NCI-H1694 (cell line): ENCODE measurements around the gene CEP131.
A peak's percentile ranks its signal among the peaks of the same experiment; 100 is the strongest.
"Not testable (repeated sequence)": the region's sequence is repeated elsewhere in the genome, so short reads cannot be mapped to it uniquely, and the experiment has no call there.

Experiments used
- DNase-seq: peaks from one replicate; lab custom pipeline; 2025; lab: John Stamatoyannopoulos, UW

CEP131 gene

GRCh38 chr17:81238815-81239713 is 16.3 kb upstream of the CEP131 start, which contains the start of the genes NDUFAF8 and TEPSIN:
Gene NDUFAF8 (plus strand): TSS chr17:81239318. CDS start chr17:81239364, 46 bp downstream.
Gene TEPSIN (minus strand): TSS chr17:81239055. CDS start chr17:81239033, 22 bp downstream.
- DNase-seq: peak; percentile 99

DNA sequence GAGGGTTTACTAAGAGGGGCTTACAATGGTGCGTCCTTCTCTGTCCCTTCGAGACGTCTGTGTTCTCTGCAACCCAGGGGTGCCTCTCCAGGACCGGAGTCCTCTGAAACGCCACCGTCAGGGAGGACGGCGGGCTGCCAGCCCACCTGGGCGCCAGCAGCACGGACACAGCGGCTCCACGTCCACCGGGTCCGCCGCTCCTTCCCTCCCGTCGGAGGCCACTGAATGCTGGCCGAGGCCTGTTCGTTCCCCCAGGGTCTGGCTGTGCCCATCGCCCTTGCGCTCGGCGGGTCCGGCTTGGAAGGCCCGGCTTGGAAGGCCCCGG is 15.7 kb upstream of the CEP131 start:
- no peak for DNase-seq

DNA sequence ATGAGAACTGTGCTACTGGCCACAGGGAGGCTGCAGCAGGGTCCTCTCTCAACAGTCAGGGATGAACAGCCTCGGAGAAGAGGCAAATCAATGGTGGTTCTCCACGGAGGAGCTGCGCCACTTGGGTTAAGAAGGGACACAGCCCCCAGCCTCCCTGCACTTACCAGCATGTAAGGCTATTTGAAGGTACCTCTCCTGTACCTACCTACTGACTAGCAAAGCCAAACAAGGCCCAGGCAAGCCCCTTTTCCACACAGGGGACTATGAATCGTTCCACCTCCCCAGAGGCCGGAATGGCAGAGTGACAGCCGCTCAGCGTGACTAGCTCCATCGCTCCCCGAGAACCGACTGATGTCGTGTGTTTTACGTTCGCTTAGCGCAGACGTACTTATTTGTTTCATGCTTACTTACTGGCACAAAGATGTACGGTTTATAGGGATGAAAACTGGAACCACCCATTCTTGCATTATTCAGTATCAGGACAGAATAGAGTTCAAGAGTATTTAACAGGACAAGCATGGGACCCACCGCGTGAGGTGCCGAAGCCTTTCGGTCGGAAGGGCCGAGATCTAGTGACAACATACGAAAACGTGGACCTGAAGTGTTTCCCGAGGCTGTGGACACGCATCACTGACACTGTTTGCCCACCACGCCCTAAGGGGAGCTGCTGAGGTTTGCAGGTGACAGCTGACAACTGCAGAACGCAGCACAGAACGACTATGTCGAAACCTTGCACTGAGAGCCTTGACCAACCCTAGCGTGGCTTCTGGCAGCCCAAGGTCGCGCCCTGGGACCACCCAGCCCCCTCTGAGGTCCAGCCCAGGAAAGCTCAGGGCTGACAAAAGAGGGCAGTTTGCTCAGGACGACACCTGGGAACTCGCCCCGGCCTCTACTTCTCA is 15.1 kb upstream of the CEP131 start:
- no peak for DNase-seq

GRCh38 chr17:81236784-81237183 is 14.0 kb upstream of the CEP131 start:
- no peak for DNase-seq

DNA sequence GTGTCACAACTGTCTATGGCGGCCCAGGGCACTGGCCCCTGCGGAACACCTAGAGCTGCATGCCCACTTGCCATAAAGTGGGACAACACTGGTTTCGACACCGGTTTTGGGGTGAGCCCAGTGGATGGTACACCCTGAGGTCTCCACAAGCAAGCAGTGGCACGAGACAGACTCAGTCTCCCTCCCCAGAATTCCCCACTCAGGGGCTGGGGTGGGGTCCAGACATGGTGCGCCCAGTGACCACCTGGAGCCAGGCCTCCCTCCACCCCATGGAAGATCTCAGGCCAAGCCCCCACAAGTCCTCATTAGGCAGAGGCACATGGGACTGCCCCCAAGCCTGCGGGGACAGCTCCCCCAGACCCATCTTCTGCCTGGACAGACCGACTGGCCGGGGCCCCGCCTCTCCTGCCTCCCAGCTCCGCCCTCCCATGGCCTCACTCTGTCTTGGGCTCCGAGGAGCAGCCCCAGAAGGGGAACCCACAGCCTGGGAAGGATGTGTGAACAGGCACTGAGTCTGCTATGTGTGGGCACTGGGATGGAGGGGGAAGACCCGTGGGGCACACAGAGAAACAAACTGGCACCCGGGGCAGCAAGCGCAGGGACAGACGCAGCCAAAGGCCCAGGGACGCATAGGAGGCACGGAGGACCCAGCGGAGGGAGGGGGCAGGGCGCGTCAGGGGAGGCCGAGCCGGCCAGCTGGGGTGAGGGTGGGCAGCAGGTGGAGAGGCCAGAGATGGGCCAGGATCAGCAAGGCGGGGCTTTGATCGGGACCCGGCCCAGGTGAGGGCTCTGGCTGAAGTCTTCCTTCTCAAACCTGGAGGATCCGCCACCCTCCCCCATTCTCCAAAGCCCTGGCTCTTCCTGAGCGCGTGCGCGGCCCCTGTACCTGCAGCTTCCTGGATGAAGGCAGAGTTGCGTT is 13.3 kb upstream of the CEP131 start:
- DNase-seq: no peak

DNA sequence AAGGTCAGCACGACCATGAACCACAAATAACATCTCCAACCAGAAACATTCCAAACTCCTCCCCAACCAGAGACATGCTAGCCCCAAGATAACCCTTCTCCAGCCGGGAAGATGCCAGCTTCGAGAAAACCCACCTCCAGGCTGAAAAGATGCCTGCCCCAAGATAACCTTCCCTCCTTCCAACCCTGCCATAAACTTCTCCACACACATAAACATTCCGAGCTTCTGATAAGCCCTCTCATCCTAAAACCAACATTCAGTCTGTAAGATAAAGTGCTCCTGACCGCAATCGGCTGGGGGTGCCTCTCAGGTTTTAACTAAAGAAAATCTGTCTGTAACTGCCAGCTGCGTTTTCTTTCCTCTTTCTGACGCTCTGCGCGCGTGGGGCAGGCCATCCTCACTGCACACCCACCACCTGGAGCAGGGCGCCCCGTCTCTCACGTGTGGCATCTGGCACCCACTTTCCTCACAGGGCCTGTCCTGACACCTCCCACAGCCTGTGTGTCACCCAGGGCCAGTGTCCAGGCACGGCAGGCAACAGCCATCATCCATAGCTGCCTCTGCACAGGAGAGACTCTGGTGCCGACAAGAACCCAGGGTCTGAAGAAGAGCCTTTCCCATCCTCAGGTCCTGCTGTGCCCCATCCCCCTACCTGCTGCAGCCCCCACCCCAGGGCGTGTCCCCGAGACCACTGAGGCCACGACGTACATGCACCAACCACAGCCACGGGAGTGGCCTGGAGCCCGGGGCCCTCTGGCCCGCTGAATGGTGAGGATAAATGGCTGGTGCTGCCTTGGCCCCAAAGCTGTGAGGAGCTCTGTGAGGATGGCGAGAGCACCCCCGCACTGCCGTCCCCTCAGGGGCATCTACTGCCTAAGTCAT is 12.4 kb upstream of the CEP131 start:
- DNase-seq: no peak

DNA sequence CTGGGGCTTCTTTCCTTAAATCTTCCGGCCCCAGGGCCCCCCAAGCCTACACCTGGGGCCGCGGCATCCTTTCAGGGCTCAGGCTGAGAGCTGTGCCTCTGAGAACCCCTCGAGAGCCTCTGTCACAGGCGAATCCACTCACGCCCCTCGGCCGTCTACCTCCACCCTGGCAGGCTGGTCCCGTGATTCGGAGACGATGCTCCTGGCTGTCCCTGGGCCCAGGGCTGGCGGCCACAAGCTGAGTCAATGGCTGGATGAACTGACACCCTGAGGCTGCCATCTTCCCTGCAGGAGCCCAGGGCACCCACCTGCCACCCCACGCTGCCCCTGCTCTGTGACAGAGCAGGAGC is 11.7 kb upstream of the CEP131 start:
- DNase-seq: no peak

- no peak for DNase-seq
Observed at GRCh38 chr17:81233811-81234505, 11.2 kb upstream of the CEP131 start.

GRCh38 chr17:81233316-81233715 is 10.6 kb upstream of the CEP131 start:
- no peak for DNase-seq

- DNase-seq: no peak
Observed at GRCh38 chr17:81232616-81233241, 10.0 kb upstream of the CEP131 start.

GRCh38 chr17:81231766-81232581 is 9.2 kb upstream of the CEP131 start:
- no peak for DNase-seq

DNA sequence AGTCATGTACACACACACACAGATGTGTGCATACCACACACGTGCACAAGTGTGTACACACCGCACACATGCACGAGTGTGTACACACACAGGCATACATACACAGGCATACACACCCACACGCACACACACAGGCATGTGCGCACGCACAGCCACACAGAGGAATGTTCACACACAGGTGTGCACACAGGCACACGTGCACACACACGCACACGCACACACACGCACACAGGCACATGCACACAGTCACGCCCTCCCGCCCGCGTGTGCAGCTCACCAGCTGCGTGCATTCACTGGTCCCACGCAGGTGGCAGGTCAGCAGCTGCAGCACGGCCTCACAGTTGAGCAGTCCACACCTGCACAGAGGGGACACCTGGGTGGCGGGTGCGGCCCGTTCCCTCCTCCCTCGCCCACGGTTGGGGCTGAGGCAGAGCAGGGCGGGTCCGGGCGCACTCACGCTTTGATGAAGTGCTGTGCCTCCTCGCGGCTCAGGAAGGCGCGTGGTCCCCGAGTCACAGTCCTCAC is 8.4 kb upstream of the CEP131 start:
- no peak for DNase-seq

DNA sequence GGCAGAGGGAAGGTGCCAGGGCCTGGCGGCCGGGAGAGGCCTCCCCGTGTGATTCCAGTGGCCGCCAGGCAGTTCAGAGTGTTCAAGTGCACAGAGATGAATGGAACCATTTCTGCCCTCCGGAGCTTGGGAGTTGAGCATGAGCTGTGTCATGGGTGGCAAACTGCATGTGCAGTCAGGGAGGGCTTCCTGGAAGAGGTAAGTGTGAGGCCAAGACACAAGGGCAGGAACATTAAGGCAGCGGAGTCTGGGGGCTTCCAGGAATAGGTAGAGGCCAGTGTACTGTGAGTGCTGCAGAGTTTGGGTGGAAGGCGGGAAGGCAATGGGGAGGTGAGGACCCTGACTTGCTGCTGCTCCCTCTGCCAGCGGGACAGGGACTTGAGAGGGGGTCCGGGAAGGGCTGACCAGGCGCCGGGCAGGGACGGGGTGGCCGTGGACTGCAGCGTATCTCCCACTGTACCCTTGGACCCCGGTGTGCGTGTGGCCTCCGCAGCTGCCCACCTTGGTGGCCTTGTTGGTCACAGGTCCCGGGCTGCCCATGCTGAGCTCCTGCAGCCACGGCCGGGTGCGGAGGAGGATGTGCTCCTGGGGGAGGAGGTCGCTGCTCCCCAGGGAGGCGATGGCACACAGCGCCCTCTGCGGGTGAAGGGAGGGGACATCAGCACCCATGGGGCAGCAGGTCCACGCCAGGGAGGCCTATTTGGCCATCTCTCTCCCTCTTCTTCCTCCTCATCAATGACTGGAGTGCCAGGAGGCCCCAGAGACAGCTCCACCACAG is 7.5 kb upstream of the CEP131 start:
- DNase-seq: no peak

DNA sequence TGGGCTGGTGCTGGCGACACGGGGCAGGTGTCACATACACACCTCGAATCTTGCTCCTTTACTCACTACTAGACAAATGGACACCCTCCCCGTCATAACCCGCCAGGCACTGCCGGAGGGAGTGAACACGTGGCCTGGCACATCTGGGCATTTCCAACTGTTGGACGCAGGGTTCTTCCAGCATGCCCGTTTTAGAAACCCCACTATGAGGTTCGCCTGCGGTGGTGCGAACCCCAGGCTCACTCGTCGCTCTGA is 6.8 kb upstream of the CEP131 start:
- DNase-seq: no peak

GRCh38 chr17:81228834-81229665 is 6.3 kb upstream of the CEP131 start:
- DNase-seq: no peak

DNA sequence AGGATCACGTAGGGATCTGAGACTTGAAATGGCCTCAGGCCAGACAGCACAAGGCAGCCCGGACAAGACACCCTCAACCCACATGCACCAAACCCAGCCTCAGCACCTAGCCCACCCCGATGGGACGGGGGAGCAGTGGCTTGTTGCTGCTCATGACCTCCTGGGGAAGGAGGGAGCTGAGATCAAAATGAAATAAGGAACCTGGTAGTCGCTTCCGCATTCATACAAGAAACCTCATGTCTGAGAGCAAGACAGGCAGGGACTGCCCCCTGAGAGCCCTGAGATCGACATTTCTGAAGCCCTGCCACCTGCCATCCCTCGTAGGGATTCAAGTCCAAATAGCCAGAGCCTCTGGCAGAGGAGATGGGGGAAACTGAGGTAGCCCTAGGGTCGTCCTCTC is 5.7 kb upstream of the CEP131 start:
- no peak for DNase-seq

DNA sequence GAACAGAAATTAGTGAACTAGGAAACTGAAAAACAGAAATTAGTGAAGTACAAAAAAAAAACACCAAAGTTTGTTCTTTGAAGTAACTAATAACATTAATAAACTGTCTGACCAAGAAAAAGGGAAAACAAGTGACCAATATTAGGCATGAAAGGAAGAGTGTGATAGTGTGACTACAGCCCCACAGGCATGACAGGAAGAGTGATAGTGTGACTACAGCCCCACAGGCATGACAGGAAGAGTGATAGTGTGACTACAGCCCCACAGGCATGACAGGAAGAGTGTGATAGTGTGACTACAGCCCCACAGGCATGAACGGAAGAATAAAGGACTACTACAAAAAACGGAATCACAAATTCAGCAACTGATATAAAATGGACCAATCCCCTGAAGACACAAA is 4.9 kb upstream of the CEP131 start:
- DNase-seq: not testable (repeated sequence)
